ENCODE data around the gene CINP. TPM values are rescaled to one million over a fixed set of nuclear protein-coding genes. Genes with fewer than 3 reads are reported as not detected.

The CINP gene
- total and polyA plus RNA-seq, 9 of the 15 experiments (the other 6 are each of a cell fraction or from before 2014, with no cell fraction given) = 36.3 to 63.2 (median 43.7) TPM

DNA sequence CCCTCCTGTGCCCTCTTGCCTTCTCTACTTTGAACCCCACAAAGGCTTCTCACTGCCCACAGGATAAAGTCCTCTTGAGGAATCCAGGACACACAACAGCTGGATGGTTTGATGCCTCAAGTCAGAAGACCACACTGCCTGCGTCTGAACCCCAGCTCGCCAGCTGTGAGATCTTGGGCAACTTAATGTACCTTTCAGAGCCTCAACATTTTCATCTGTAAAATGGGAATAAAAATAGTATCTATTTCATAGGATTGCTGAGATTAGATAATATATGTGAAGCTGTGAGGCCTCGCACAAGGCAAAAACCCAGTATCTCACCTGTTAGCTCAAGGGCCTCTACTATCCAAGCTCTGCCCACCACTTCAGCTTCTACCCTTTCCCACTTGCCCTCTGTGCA, 2.3 kb downstream of the CINP start:
- WGBS (ENCODE audit: insufficient coverage, low coverage, missing lambda C conversion rate) = 100% methylated on average over 3 of the region's 3 CpGs
- intact Hi-C loops (cut with micrococcal nuclease) = no loop called here
- FAIRE-seq = no peak

DNA sequence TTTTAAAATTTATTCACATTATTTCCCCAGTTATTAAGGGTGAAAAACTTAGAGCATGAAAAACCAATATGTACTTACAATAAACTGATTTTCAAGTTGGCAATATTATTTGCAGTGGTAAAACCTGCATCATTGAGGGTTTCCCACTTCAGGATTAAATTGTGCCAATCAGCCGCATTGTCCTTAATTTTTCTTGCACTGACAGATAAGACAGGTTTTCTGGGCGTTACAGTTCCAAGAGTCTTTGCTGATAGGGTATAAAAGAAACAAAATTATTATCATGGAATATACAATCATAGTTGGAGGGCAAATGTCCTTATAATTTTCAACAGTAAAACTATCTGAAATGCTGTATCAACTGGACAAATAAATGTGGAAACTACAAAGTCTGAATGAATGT, 3.3 kb downstream of the CINP start:
- intact Hi-C loops (cut with micrococcal nuclease) = no loop called here
- ATAC-seq = no peak
- no peak for TF ChIP-seq BMI1 (IDR thresholded peaks at IDR 0.05; ENCODE audit: low read length)
- no peak for TF ChIP-seq EP300 (IDR thresholded peaks at IDR 0.05; ENCODE audit: low read length)
- TF ChIP-seq, protein P1, sequence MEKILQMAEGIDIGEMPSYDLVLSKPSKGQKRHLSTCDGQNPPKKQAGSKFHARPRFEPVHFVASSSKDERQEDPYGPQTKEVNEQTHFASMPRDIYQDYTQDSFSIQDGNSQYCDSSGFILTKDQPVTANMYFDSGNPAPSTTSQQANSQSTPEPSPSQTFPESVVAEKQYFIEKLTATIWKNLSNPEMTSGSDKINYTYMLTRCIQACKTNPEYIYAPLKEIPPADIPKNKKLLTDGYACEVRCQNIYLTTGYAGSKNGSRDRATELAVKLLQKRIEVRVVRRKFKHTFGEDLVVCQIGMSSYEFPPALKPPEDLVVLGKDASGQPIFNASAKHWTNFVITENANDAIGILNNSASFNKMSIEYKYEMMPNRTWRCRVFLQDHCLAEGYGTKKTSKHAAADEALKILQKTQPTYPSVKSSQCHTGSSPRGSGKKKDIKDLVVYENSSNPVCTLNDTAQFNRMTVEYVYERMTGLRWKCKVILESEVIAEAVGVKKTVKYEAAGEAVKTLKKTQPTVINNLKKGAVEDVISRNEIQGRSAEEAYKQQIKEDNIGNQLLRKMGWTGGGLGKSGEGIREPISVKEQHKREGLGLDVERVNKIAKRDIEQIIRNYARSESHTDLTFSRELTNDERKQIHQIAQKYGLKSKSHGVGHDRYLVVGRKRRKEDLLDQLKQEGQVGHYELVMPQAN (IDR thresholded peaks at IDR 0.05; ENCODE audit: borderline replicate concordance) = no peak
- no peak for TF ChIP-seq TARDBP (IDR thresholded peaks at IDR 0.05)
- no peak for TF ChIP-seq ZNF121 (CRISPR knock-in tag; conservative IDR thresholded peaks at IDR 0.05)

More for the DNA sequence above, 2.3 kb downstream of the CINP start:
- TF ChIP-seq RBM25 (IDR thresholded peaks at IDR 0.05; ENCODE audit: low read depth, low read length, severe bottlenecking) = peak; percentile 52
- TF ChIP-seq ASH1L (IDR thresholded peaks at IDR 0.05; ENCODE audit: borderline replicate concordance, low read depth, partially characterized antibody) = no peak
- no peak for TF ChIP-seq WHSC1 (IDR thresholded peaks at IDR 0.05; ENCODE audit: low read length)
- TF ChIP-seq KDM1A (IDR thresholded peaks at IDR 0.05) = 0 out of 4 replicates have a peak, but pooled peaks of 1 of the 2 experiments have one; percentile 11
- peak; percentile 29; the same call in 1 of the 2 replicates for TF ChIP-seq BCOR (IDR thresholded peaks at IDR 0.05)
- no peak for ATAC-seq
- H3K9me3 ChIP-seq (replicated peaks; ENCODE audit: control insufficient read depth, insufficient read depth, low read depth, low read length) = no peaks in the 10 kb centered on the region
- no peak overlapping the region for H2AFZ ChIP-seq (ENCODE audit: low read depth, low read length)
- H3K36me3 ChIP-seq (ENCODE audit: control insufficient read depth, insufficient read depth, low read length) = peaks cover 35% of the 10 kb centered on the region
- no peak overlapping the region for H3K4me2 ChIP-seq (ENCODE audit: insufficient read depth, low read length)
- H3K9me1 ChIP-seq (ENCODE audit: control insufficient read depth, insufficient read depth, low read length) = no peaks in the 10 kb centered on the region
- BruUV-seq (replicated peaks) = no TSS peak
- no peaks in the 10 kb centered on the region for H4K20me1 ChIP-seq (replicated peaks; ENCODE audit: control insufficient read depth, insufficient read depth, low read length)
- H3K79me2 ChIP-seq (ENCODE audit: control insufficient read depth, insufficient read depth, low read length) = peaks cover 20% of the 10 kb centered on the region
- DNase-seq (ENCODE audit: extremely low read depth in 1 of 4, low spot score in 3 of 4) = no peak
- in situ Hi-C loops (cut with MboI) = no loop called here
- no peak overlapping the region for H3K27ac ChIP-seq (ENCODE audit: extremely low read depth, low read depth, low read length)
- peaks cover 8 to 14% of the 10 kb centered on the region in 2 experiments for H3K4me1 ChIP-seq (replicated peaks in 1 of 2; ENCODE audit: control insufficient read depth in 2 of 2, insufficient read depth in 2 of 2, low read length in 2 of 2)
- no peak overlapping the region for H3K4me3 ChIP-seq
- POLR2A ChIA-PET = interaction anchor here (0.6 to 1.7 kb wide), 5 partner anchors 10 to 297 kb away, joined by 3 to 4 read pairs (median 3); no protein-coding TSS in a partner anchor
- H3K27me3 ChIP-seq (ENCODE audit: control insufficient read depth in 2 of 2, insufficient read depth in 2 of 2, low read length in 2 of 2) = no peaks in the 10 kb centered on the region
- H3K9ac ChIP-seq (ENCODE audit: insufficient read depth in 1 of 2, low read depth in 2 of 2, low read length in 2 of 2) = peak overlapping the region in 1 of 2 experiments; percentile 70; a peak in 1 of 4 replicates
- CTCF ChIA-PET (ENCODE audit: low intra/inter-chr PET ratio) = interaction anchor here (0.6 kb wide), 1 partner anchor 1186 kb away, joined by 3 read pairs; no protein-coding TSS in a partner anchor

More for the DNA sequence above, 3.3 kb downstream of the CINP start:
- H3K9me3 ChIP-seq (replicated peaks; ENCODE audit: control insufficient read depth, insufficient read depth, low read depth, low read length) = no peaks in the 10 kb centered on the region
- CTCF ChIA-PET (ENCODE audit: low intra/inter-chr PET ratio) = no interaction called here
- no peak overlapping the region for H3K27ac ChIP-seq (ENCODE audit: extremely low read depth, low read depth, low read length)
- DNase-seq (ENCODE audit: extremely low read depth in 1 of 4, low spot score in 3 of 4) (no peak), FAIRE-seq (no peak)
- H3K27me3 ChIP-seq (ENCODE audit: control insufficient read depth in 2 of 2, insufficient read depth in 2 of 2, low read length in 2 of 2) = no peaks in the 10 kb centered on the region
- POLR2A ChIA-PET = no interaction called here
- H3K9me1 ChIP-seq (ENCODE audit: control insufficient read depth, insufficient read depth, low read length) = no peaks in the 10 kb centered on the region
- peaks cover 8 to 14% of the 10 kb centered on the region in 2 experiments for H3K4me1 ChIP-seq (replicated peaks in 1 of 2; ENCODE audit: control insufficient read depth in 2 of 2, insufficient read depth in 2 of 2, low read length in 2 of 2)
- no peak overlapping the region for H3K4me3 ChIP-seq
- H3K9ac ChIP-seq (ENCODE audit: insufficient read depth in 1 of 2, low read depth in 2 of 2, low read length in 2 of 2) = no peak overlapping the region
- no peak overlapping the region for H2AFZ ChIP-seq (ENCODE audit: low read depth, low read length)
- H3K79me2 ChIP-seq (ENCODE audit: control insufficient read depth, insufficient read depth, low read length) = peaks cover 20% of the 10 kb centered on the region
- peaks cover 36% of the 10 kb centered on the region for H3K36me3 ChIP-seq (ENCODE audit: control insufficient read depth, insufficient read depth, low read length)
- 82% methylated on average over 2 of the region's 2 CpGs for WGBS (ENCODE audit: insufficient coverage, low coverage, missing lambda C conversion rate)
- in situ Hi-C loops (cut with MboI) = no loop called here
- BruUV-seq (replicated peaks) = no TSS peak
- H3K4me2 ChIP-seq (ENCODE audit: insufficient read depth, low read length) = no peak overlapping the region
- no peaks in the 10 kb centered on the region for H4K20me1 ChIP-seq (replicated peaks; ENCODE audit: control insufficient read depth, insufficient read depth, low read length)
